HepG2 (cell line): ENCODE measurements around the gene UNC50. TPM values are rescaled to one million over a fixed set of nuclear protein-coding genes. Genes with fewer than 3 reads are reported as not detected.
A peak's percentile ranks its signal among the peaks of the same experiment; 100 is the strongest.

Source experiments
- ADNP ChIP-seq: sonication (generic); formaldehyde crosslinking; IDR thresholded peaks from 2 replicates; pipeline ENCODE4 v1.4.0; 2020; ENCODE audit warnings: missing genetic modification reagents
- ARNTL ChIP-seq: sonication (generic); formaldehyde crosslinking; IDR thresholded peaks from 2 replicates; pipeline ENCODE4 v1.4.0; 2020; ENCODE audit warnings: mild to moderate bottlenecking, missing genetic modification reagents
- ATAD3A ChIP-seq: sonication (generic); formaldehyde crosslinking; IDR thresholded peaks from 2 replicates; pipeline ENCODE4 v1.4.0; 2020; ENCODE audit warnings: missing genetic modification reagents
- DMAP1 ChIP-seq: IDR thresholded peaks from 2 replicates; pipeline ENCODE4 v1.6.1; 2016
- KMT2A ChIP-seq: sonication (generic); formaldehyde crosslinking; IDR thresholded peaks from 2 replicates; pipeline ENCODE4 v1.4.0; 2020; ENCODE audit warnings: missing genetic modification reagents
- MED13 ChIP-seq: sonication (generic); formaldehyde crosslinking; IDR thresholded peaks from 2 replicates; pipeline ENCODE4 v1.5.0; 2020; ENCODE audit warnings: missing genetic modification reagents
- NCOA5 ChIP-seq: sonication (generic); formaldehyde crosslinking; IDR thresholded peaks from 2 replicates; pipeline ENCODE4 v1.4.0; 2020; ENCODE audit warnings: missing genetic modification reagents
- NFKBIZ ChIP-seq: IDR thresholded peaks from 2 replicates; pipeline ENCODE4 v1.6.1; 2018; ENCODE audit warnings: missing genetic modification reagents, missing compliant biosample characterization
- NFRKB ChIP-seq: fragments of 450-650 bp; IDR thresholded peaks from 2 replicates; pipeline ENCODE4 v1.6.1; 2017
- NKX3-1 ChIP-seq: sonication (generic); formaldehyde crosslinking; IDR thresholded peaks from 2 replicates; pipeline ENCODE4 v1.5.0; 2020; ENCODE audit warnings: missing genetic modification reagents
- POGK ChIP-seq: sonication (generic); formaldehyde crosslinking; conservative IDR thresholded peaks from 2 replicates; pipeline ENCODE4 v1.8.0; 2022; ENCODE audit warnings: mild to moderate bottlenecking, moderate library complexity, missing genetic modification reagents
- TEAD3 ChIP-seq: optimal IDR thresholded peaks from 2 replicates; pipeline ENCODE3; 2016; ENCODE audit warnings: borderline replicate concordance
- TFE3 ChIP-seq: IDR thresholded peaks from 2 replicates; pipeline ENCODE4 v1.6.1; 2016
- ZGPAT ChIP-seq: IDR thresholded peaks from 2 replicates; pipeline ENCODE4 v1.6.1; 2016; ENCODE audit warnings: mild to moderate bottlenecking
- ZNF143 ChIP-seq: sonication (generic); formaldehyde crosslinking; IDR thresholded peaks from 2 replicates; pipeline ENCODE4 v1.4.0; 2020; ENCODE audit warnings: missing genetic modification reagents
- ZNF230 ChIP-seq: sonication (generic); formaldehyde crosslinking; IDR thresholded peaks from 2 replicates; pipeline ENCODE4 v1.4.0; 2020; ENCODE audit warnings: mild to moderate bottlenecking, missing genetic modification reagents
- ZNF563 ChIP-seq: sonication (generic); formaldehyde crosslinking; IDR thresholded peaks from 2 replicates; pipeline ENCODE4 v1.8.0; 2022; ENCODE audit warnings: mild to moderate bottlenecking, moderate library complexity, missing genetic modification reagents
- ZNF615 ChIP-seq: sonication (generic); formaldehyde crosslinking; IDR thresholded peaks from 2 replicates; pipeline ENCODE4 v1.5.0; 2020; ENCODE audit warnings: mild to moderate bottlenecking, missing genetic modification reagents, borderline replicate concordance
- ZNF710 ChIP-seq: sonication (generic); formaldehyde crosslinking; IDR thresholded peaks from 2 replicates; pipeline ENCODE4 v1.5.0; 2020; ENCODE audit warnings: mild to moderate bottlenecking, missing genetic modification reagents, borderline replicate concordance
- ZSCAN12 ChIP-seq: sonication (generic); formaldehyde crosslinking; IDR thresholded peaks from 2 replicates; pipeline ENCODE4 v1.9.0; 2021; ENCODE audit warnings: mild to moderate bottlenecking, missing genetic modification reagents
- polyA plus RNA-seq, 8 experiments: library from polyadenylated mRNA; depleted of rRNA in 3 of 8; stranded (reverse) in 7 of 8; unstranded in 1 of 8; fragments of >200 nt; fragmentation: Illumina TruSeq in 4 of 8; extraction: Trizol in 4 of 8; gene quantifications; 2 replicates each; pipeline versions ENCODE4 v1.2.1 to v1.2.3, GENCODE V29; 2011 to 2016; ENCODE audit warnings: low read depth in 4 of 8, missing spikeins in 1 of 8, mixed read lengths in 1 of 8; ENCODE audit not compliant: insufficient read depth in 1 of 8
- total RNA-seq, 5 experiments: library from RNA; depleted of rRNA; stranded (reverse); fragments of >200 nt; fragmentation: Illumina TruSeq; extraction: Trizol; gene quantifications; 2 replicates each; pipeline ENCODE4 v1.2.3, GENCODE V29; 2016; ENCODE audit warnings: low read depth in 1 of 5

UNC50 gene
- total and polyA plus RNA-seq, 2 of the 13 experiments (the other 11 are each of a cell fraction or from before 2014, with no cell fraction given) = 92.6 to 95.6 TPM

- TF ChIP-seq ZNF710 (CRISPR knock-in tag) (no peak), NFKBIZ (CRISPR knock-in tag) (no peak), POGK (CRISPR knock-in tag) (no peak), NFRKB (no peak), TFE3 (CRISPR knock-in tag) (no peak), KMT2A (peak; percentile 49; the same call in 1 of the 2 replicates), ZNF563 (no peak), NCOA5 (no peak), NKX3-1 (CRISPR knock-in tag) (no peak), MED13 (no peak), ZNF143 (CRISPR knock-in tag) (no peak), ZGPAT (peak; percentile 63; the same call in 1 of the 2 replicates), ZSCAN12 (no peak), ZNF230 (no peak), ATAD3A (no peak), TEAD3 (CRISPR knock-in tag) (peak; percentile 21), ZNF615 (peak; percentile 57; the same call in 1 of the 2 replicates), ADNP (CRISPR knock-in tag) (no peak), DMAP1 (CRISPR knock-in tag) (no peak), ARNTL (CRISPR knock-in tag) (no peak)
These were observed 41.0 kb downstream of the UNC50 start (continued) for GRCh38 chr2:98649135-98649991.
